SIG-M5 treated with dmso at 0.1 percent for 504 hours (cell line): ENCODE data around the gene CCDC33.

ENCODE experiments used
- DNase-seq: peaks from one replicate; lab custom pipeline; 2025; ENCODE audit not compliant: unreplicated experiment; lab: John Stamatoyannopoulos, UW

CCDC33 gene

DNA sequence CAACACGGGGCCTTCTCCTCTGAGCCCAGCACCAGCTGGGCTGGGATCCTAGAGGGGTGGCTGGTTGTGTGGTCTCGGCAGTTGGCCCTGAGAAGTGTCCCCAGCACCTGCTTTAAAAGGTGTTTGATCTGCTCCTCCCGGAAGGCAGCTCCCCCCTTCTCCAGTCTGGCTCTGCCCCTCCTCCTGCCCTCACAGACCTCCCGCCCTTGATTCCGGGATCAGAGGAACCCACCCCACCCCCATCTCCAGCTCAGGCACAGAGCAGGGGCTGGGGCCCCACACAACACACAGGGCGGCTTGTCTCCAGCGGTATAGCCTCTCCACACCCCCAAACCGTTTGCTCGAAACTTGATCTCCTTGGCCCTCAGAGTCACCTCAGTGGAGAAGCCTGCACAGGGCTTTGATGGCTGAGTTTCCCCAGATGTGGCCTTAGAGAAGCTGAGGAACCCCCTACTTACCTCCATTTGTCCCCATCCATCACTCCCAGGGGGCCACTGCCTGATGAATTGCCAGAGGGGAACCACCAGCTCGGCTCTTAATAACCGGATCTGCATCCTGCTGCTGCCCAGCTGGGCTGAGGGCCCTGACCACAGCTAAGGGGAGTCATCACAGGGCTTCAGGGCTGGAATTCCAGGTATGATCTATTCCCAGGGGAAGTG, 27.1 kb upstream of the CCDC33 start:
- DNase-seq, result no peak

GRCh38 chr15:74209560-74209958, 26.6 kb upstream of the CCDC33 start:
- no peak for DNase-seq

GRCh38 chr15:74209997-74210671, 26.0 kb upstream of the CCDC33 start:
- DNase-seq, result no peak

GRCh38 chr15:74210729-74211128, 25.4 kb upstream of the CCDC33 start:
- no peak for DNase-seq

- DNase-seq, result no peak
These were observed 24.5 kb upstream of the CCDC33 start for GRCh38 chr15:74211656-74212055.

DNA sequence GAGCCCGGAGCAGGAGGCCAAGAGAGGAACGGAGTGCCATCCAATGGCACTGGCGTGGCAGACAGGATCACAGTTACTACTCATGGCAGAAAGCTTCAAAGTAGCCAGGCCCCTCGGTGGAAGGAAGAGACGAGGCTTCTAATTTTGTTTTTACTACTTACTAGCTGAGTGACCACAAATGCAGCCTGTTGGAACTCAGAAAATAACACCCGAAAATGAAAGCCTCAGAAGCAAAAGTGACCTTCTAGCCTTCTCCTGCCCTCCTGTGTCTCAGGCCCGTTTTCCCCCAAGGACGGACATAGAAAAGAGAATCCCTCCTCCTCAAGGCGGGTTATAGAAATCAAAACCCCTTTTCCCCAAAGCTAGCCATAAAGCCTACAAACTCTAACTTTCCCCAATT, 23.6 kb upstream of the CCDC33 start:
- DNase-seq, result no peak

- DNase-seq, result no peak
These were observed 22.3 kb upstream of the CCDC33 start for GRCh38 chr15:74213858-74214284.

- DNase-seq, result no peak
These were observed 21.7 kb upstream of the CCDC33 start for GRCh38 chr15:74214324-74215021.

- DNase-seq, result no peak
These were observed 20.2 kb upstream of the CCDC33 start for GRCh38 chr15:74215958-74216357.

DNA sequence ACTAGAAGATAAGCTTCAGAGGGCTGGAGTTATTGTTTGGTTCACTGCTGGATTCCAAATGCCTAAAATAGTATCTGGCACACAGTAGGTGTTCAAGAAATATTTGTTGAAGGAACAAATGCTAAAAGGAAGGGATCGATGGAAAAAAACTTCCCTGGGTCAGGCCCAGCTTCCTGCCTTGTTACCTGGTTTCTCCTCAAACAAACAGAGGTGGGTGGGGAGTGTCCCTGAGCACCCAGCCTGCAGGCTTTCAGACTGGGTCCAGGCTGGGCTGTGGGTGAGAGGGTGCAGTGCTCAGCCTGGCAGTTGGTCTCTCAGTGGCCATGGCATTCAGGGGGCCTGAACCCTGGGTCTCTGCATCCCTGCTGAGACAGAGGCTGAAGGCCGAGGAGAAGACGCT, 19.2 kb upstream of the CCDC33 start:
- no peak for DNase-seq

GRCh38 chr15:74217907-74218885, 17.9 kb upstream of the CCDC33 start:
- no peak for DNase-seq

- no peak for DNase-seq
These were observed 15.5 kb upstream of the CCDC33 start for GRCh38 chr15:74220475-74221248.

- no peak for DNase-seq
These were observed 14.5 kb upstream of the CCDC33 start for GRCh38 chr15:74221399-74222239.

DNA sequence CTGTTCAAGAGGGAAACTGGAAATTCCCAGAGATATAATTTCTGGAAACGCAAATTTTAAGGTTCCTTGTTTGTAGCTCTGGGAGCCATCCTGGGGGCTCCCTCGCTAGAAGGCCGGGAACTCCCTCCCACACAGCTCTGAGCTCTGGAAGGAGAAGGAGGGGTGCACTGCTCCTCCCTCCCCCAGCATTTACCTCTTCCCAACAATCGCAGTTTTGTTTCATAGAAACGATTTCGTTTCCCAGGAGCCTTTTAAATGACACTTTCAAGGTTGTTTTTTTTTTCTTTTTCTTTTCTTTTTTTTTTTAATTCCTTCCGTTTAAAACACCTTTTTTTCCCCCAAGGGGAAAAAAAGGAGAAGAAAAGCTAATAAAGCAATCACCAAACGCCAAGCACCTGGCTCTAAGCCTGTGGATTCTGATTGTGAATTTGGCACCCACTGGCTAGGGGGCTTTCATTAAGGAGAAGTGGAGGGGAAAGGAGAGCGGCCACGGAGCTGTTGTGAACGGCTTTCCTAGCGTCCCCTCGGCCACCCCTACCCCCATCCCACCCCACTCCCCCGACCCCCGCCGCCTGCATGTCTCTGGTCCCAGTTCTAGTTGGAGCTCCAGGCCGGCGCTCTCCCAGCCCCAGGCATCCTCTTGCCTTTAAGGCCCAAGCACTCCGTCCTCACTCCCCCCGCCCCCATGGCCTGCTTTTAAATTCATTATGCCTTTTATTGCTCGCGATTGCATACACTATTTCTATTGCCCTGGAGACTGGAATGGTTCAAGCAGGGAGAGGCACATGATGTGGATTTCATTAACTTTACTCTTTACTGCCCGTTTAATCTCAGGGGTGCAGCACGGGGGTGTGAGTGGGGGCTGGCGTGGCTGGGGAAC, 13.6 kb upstream of the CCDC33 start:
- no peak for DNase-seq

GRCh38 chr15:74225928-74226327, 10.2 kb upstream of the CCDC33 start:
- no peak for DNase-seq

DNA sequence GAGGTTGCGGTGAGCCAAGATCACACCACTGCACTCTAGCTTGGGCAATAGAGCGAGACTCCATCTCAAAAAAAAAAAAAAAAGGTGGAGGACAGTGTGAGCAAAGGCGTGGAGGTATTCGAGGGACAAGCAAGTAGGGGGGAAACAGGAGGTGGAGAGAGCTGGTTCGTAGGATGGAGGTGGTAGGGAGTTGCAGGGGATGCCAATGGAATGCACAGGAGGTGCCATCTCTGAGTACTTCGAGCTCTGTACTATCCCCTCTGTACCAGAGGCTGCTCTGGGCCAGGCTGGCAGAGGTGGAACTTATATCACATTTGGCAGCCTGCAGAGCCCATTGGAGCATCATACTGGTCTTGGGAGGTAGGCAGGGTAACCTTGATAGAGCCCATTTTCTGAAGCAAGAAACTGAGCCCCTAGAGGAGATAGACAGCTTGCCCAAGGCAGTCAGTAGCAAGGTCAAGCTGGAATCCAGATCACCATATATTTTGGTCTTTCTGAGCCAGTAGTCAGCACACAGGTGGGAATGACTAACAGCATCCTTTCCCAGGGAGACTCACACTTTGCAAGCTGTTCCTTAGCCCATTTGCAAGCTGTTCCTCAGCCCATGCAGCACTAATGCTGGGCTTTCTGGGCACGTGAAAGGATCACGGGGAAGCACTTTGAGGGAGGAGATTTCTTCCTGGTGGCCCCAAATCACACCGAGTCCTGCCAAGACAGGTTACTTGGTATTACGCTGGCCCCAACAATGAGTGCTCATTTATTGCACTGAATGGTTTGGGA, 9.2 kb upstream of the CCDC33 start:
- no peak for DNase-seq

DNA sequence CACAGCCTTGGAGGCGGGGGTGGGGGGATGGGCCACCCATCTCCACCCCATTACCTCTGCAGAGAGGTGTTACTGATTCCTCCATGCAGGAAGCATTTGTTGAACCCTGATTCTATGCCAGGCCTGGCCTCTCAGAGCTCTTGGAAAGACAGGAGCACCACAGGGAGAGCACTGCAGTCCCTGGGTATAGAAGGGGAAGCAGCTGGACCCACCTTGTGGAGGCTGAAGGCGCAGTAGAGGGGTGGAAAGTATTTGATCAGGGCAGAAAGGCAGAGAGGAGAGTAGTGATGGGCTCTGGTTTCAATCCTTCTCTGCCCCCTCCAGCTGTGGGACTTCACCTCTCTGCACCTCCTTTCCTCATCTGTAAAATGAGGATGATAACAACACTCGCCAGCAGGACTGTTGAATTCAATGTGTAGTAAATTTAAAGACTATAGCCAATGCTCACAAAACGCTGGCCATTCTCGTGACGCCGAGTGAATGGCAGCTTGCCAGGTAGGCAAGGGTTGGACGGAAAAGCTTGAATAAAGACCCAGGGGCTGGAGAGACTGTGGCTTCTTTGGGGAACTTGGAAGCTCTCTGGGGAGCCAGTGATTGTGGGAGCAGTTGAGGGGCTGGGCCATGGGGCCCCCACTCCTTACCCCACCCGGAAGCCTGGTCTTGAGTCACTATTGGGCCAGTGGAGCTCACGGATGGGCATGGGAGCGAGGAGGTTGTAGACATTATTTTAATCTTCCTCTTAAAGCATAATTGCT, 8.0 kb upstream of the CCDC33 start:
- DNase-seq, result no peak
